Nephron (organoid): ENCODE results near the gene ASPG.

Experiments used
- H3K27ac Mint-ChIP-seq, 3 experiments: 2 replicates each; pipeline ENCODE4 v1.8.0; 2020; ENCODE audit warnings: mixed read lengths in 3 of 3, mild to moderate bottlenecking in 2 of 3, moderate library complexity in 1 of 3
- H3K27me3 Mint-ChIP-seq: 2 replicates; pipeline ENCODE4 v1.8.0; 2021; ENCODE audit warnings: low read depth, mild to moderate bottlenecking, moderate library complexity, mixed read lengths
- H3K36me3 Mint-ChIP-seq: 2 replicates; pipeline ENCODE4 v1.8.0; 2020; ENCODE audit warnings: low read depth, mixed read lengths
- H3K4me1 Mint-ChIP-seq: 2 replicates; pipeline ENCODE4 v1.8.0; 2020; ENCODE audit warnings: mixed read lengths
- H3K4me3 Mint-ChIP-seq, 3 experiments: 2 replicates each; pipeline ENCODE4 v1.8.0; 2020; ENCODE audit warnings: mild to moderate bottlenecking in 3 of 3, mixed read lengths in 3 of 3, moderate library complexity in 2 of 3
- H3K9me3 Mint-ChIP-seq: 2 replicates; pipeline ENCODE4 v1.8.0; 2020; ENCODE audit warnings: mixed read lengths
- TF ChIP-seq, protein P1 (sequence below), 3 experiments: fragments of 200-600 bp; sonication (generic); IDR thresholded peaks; one replicate each; pipeline ENCODE4 v1.5.0; 2021; ENCODE audit warnings: antibody characterized with exemption in 3 of 3; ENCODE audit not compliant: unreplicated experiment in 3 of 3

The ASPG gene

DNA sequence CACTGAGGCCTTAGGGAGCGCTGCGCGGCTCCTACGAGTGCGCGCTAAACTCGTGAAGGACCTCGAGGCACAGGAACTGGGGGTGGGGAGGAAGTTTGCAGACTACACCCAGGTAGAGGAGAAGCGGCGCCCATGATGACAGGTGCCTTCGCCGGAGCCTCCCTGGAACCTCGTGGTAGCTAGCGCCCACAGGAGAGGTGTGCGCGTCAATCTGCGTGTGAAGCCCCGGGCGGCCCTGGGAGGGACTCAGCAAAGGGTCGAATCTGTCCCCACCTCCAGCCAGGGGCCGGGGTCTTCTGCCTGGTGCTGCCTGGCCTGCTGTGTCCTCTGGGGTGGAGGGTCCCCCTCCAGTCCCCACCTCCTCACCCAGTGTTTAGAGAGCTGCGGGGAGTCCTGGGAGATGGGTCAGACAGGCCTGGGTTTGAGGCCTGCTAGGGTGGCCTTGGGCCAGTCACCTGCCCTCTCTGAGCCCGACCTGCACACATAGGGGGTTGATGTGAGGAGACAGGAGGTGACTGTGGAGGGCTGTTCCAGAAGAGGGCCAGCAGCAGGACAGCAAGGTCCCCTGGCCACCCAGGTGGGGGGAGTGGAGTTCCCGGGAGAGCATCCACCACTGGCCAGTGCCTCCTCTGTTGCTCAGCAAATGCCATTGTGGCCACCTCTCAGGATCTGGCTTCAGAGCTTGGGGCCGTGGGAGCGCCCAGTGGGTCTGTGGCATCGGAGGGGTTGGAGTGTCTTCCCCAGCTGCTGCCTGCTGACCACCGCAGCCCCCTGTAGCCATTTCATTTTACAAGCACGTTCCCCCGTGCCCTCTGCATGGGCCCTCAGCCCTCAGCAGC lies 32.7 kb downstream of the ASPG start:
- Mint-ChIP-seq H3K27ac (no peak overlapping the region), H3K4me1 (no peaks in the 10 kb centered on the region), H3K4me3 (no peak overlapping the region), H3K36me3 (no peaks in the 10 kb centered on the region), H3K9me3 (no peaks in the 10 kb centered on the region), H3K27me3 (peaks cover 83% of the 10 kb centered on the region)
- TF ChIP-seq, protein P1, sequence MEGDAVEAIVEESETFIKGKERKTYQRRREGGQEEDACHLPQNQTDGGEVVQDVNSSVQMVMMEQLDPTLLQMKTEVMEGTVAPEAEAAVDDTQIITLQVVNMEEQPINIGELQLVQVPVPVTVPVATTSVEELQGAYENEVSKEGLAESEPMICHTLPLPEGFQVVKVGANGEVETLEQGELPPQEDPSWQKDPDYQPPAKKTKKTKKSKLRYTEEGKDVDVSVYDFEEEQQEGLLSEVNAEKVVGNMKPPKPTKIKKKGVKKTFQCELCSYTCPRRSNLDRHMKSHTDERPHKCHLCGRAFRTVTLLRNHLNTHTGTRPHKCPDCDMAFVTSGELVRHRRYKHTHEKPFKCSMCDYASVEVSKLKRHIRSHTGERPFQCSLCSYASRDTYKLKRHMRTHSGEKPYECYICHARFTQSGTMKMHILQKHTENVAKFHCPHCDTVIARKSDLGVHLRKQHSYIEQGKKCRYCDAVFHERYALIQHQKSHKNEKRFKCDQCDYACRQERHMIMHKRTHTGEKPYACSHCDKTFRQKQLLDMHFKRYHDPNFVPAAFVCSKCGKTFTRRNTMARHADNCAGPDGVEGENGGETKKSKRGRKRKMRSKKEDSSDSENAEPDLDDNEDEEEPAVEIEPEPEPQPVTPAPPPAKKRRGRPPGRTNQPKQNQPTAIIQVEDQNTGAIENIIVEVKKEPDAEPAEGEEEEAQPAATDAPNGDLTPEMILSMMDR (IDR thresholded peaks at IDR 0.05; ENCODE audit: unreplicated experiment in 3 of 3) = no peak

DNA sequence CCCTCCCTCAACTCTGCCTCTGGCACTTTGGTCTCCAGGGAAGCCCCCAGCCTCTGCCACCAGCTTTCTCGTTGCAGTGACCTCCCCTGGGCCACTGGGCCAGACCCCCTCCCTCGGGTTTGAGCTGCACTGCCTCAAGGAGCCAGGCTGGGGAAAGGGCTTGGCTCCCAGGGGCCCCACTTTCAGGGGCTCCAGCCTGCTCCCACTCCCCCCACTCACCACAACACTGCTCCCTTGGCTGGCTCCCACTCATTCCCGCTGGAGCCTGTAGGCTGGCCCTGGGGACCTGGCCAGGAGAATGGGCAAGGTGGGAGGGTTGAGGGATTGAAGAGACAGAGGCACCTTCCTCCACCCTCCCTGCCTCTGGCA lies 33.6 kb downstream of the ASPG start:
- TF ChIP-seq, protein P1 (IDR thresholded peaks at IDR 0.05; ENCODE audit: unreplicated experiment in 3 of 3) = no peak
- H3K4me1 Mint-ChIP-seq = no peaks in the 10 kb centered on the region
- no peak overlapping the region for H3K4me3 Mint-ChIP-seq
- H3K27me3 Mint-ChIP-seq = peaks cover 88% of the 10 kb centered on the region
- H3K9me3 Mint-ChIP-seq = peaks cover 5% of the 10 kb centered on the region
- H3K36me3 Mint-ChIP-seq = no peaks in the 10 kb centered on the region
- H3K27ac Mint-ChIP-seq = no peak overlapping the region

DNA sequence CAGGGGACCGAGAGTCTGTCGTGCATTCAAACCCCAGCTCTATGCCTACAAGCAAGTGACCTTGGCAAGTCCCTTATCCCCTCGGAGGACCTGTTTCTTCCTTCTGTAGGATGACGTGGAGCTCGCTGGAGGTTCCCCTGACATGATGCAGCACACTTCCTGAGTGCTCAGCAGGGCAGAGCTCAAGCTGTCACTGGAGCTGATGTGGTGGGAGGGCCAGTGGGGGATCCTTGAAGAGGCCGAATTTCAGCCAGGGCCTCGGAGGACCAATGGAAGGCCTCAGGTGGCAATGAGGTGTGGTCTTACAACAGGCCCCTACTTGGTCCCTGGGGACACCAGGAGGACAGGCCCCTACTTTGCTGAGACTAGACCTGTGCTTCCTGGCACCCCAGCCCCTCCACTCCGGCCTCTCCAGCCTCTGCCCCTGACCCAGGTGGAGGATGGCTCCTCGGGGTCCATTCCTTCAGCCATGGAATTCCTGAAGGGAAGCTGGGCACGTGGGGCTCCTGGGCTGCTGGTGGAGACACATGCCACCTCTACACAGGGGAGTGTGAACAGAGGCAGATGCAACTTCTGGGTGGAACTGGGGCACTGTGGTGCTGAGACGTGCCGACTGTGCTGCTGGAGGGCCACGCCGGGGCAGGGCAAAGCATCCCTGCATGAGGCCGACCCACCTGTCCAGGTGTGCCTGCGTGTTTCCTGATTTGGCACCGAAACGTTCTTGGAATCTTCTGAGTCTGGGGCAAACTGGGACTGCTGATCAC lies 34.2 kb downstream of the ASPG start:
- H3K4me3 Mint-ChIP-seq = no peak overlapping the region
- peaks cover 9% of the 10 kb centered on the region for H3K9me3 Mint-ChIP-seq
- no peaks in the 10 kb centered on the region for H3K36me3 Mint-ChIP-seq

DNA sequence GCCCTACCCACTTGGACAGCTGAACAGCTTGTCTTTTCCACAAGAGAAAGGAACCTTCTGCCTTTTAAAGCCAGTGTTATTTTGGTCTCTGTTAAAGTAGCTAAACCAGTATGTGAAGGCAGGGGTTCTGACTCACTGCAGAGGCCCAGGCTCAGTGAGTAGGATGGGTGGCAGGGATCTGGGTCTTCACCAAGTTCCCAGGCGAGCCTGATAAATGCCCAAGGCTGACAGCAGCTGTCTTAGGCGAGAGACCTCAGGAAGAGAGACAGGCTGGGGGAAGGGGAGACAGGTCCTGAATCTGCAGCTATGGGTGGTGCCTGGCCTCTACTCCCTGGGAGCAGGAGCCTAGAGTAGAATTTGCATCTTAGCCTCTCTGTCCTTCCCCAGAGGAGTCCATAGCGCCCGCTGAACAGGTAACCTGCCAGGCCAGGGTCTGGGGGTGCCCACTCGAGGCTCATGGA lies 34.8 kb downstream of the ASPG start:
- TF ChIP-seq, protein P1 (IDR thresholded peaks at IDR 0.05; ENCODE audit: unreplicated experiment in 3 of 3) = no peak
- no peak overlapping the region for H3K27ac Mint-ChIP-seq
- no peaks in the 10 kb centered on the region for H3K4me1 Mint-ChIP-seq
- H3K9me3 Mint-ChIP-seq = peaks cover 13% of the 10 kb centered on the region
- H3K4me3 Mint-ChIP-seq = no peak overlapping the region
- no peaks in the 10 kb centered on the region for H3K36me3 Mint-ChIP-seq
- H3K27me3 Mint-ChIP-seq = peaks cover 80% of the 10 kb centered on the region

More for the DNA sequence above, 34.2 kb downstream of the ASPG start:
- no peak overlapping the region for H3K27ac Mint-ChIP-seq
- H3K4me1 Mint-ChIP-seq = no peaks in the 10 kb centered on the region
- TF ChIP-seq, protein P1 (IDR thresholded peaks at IDR 0.05; ENCODE audit: unreplicated experiment in 3 of 3) = no peak
- H3K27me3 Mint-ChIP-seq = peaks cover 82% of the 10 kb centered on the region

DNA sequence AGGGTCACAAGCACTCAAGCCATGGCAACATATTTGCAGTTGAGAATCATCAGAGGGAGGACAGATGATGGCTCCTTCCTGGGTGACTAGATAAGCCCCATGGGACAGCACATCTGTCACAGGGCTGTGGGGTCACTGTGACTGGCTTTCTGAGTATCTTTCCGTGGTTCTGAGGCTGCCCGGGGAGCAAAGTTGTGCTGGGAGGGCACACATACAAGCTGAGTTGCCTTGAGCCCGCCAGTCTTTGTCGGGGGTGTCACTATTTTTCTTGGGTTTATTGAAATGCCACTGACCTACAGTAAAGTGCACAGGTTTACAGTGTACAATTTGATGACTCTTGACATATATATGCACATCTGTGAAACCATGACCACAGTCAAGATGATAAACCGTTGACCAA lies 35.6 kb downstream of the ASPG start:
- Mint-ChIP-seq H3K36me3 (no peaks in the 10 kb centered on the region), H3K4me3 (no peak overlapping the region), H3K9me3 (peaks cover 15% of the 10 kb centered on the region), H3K4me1 (no peaks in the 10 kb centered on the region), H3K27ac (no peak overlapping the region), H3K27me3 (peaks cover 73% of the 10 kb centered on the region)
- TF ChIP-seq, protein P1 (IDR thresholded peaks at IDR 0.05; ENCODE audit: unreplicated experiment in 3 of 3) = no peak
